Measurements from ENCODE around the gene MAP4K3.
"Not testable (repeated sequence)": the region's sequence is repeated elsewhere in the genome, so short reads cannot be mapped to it uniquely, and the experiment has no call there.

Gene MAP4K3

DNA sequence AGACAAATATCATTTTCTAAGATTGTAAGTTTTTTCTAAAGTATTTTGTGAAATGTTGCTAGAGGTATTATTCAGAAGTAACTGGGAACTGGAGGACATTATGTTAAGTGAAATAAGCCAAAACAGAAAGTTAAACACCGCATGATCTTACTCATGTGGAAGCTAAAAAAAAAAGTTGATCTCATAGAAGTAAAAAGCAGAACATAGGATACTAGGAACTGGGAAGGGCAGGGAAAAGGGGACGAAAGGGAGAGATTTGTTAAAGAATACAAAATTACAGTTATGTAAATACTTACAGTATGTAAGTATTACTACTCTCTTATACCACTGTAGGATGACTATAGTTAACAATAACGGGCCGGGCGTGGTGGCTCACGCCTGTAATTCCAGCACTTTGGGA lies 146.7 kb downstream of the MAP4K3 start:
- DNase-seq, result no peak

DNA sequence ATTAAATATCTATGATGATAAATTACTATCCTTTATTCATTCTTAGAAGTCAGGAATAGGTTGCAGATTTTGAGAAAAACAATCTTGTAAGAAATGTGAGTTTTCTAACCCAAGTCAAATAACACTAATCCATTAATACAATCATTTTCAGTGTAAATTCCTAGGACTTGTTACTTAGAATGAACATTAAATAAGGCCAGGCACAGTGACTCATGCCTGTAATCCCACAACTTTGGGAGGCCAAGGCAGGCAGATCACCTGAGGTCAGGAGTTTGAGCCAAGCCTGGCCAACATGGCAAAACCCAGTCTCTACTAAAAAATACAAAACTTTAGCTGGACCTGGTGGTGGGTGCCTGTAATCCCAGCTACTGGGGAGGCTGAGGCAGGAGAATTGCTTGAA lies 147.5 kb downstream of the MAP4K3 start:
- DNase-seq, result no peak

DNA sequence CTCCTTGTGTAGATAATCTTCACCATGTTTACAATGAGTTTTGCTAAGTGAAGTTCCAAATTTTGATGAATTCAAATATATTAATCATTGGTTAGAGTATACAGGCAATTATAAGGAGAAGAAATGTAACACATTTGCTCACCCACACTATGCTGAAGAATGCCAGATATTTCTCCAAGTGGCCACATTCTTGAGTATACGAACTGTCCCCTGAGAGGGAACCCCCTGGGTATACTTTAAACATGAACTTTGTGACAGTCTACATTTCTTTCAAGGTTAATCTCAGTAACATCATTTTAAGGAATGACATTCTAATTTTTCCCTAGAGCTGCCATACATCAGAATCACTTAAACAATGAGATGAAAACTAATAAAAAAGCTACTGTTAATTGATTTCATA lies 153.5 kb downstream of the MAP4K3 start:
- no peak for DNase-seq

DNA sequence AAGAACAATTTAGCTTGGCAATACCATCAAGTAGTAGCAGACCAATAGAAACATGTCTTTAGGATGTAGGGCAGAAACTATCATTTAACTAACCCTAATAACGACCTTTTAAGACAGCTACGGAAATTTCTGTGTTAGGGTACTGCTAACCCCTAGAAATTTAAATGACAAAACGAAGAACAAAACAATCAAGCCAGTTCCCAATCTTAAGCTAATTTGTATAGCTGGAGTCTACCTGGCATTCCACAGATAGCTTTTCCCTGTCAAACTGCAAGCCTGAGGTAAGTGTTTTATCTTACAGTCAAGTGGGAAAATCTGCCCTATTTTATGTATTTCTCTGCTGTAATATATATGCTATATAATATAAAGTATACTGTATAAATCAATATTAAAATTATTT lies 155.7 kb downstream of the MAP4K3 start:
- no peak for DNase-seq

DNA sequence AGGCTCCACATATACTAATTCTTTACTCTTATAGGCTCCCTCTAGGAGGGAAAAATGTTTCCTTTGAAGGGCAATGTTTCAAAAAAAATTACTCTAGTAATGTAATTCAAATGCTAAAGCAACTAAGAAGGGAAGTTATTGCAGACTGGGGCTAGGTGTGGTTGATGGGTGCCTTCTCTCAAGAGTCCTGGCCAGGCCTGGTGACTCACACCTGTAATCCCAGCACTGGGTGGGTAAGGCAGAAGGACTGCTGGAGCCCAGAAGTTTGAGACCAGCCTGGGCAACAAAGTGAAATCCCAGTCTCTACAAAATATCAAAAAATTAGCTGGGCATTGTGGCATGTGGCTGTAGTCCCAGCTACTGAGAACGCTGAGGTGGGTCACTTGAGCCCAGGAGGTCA lies 162.1 kb downstream of the MAP4K3 start:
- no peak for DNase-seq

DNA sequence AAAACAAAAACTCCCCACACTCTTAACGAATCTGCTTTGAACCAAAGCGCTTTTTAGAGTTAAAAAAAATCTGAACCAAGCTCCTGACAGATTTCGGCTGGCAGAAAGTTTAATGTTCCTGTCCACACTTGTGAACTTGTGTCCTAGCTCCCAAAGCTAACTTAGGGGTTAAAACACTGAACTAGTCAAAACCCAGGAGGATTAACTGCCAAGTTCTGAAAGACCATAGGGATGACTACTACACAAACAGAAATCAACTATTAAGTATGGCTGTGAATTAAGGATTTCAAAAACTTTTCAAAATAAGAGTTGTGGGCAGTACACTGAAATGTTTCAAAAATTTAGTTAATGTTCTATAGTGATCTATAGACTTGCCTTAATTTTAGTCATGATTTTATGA lies 167.1 kb downstream of the MAP4K3 start:
- DNase-seq, result no peak

DNA sequence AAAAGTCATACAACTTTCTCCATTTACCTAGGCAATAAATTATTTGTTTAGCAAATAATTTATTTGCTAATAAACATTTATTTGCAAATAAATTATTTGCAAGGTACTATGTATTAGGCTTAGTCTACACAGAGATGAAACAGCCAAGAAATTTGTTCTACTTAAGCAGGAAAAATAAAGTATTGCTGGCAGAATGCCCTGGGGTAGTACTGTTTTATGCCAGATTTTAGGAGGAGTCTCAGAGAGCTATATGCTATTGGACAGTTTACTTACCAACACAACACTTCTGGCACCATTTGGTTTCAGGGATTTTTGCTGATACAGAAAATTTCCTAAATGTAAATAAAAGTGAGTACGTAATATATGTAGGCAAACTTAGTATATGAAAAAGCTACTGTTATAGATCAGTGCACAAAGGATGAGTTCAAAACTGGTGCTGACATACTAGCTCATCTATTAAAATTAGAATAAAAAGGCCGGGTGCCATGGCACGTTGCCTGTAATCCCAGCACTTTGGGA lies 170.1 kb downstream of the MAP4K3 start:
- no peak for DNase-seq

DNA sequence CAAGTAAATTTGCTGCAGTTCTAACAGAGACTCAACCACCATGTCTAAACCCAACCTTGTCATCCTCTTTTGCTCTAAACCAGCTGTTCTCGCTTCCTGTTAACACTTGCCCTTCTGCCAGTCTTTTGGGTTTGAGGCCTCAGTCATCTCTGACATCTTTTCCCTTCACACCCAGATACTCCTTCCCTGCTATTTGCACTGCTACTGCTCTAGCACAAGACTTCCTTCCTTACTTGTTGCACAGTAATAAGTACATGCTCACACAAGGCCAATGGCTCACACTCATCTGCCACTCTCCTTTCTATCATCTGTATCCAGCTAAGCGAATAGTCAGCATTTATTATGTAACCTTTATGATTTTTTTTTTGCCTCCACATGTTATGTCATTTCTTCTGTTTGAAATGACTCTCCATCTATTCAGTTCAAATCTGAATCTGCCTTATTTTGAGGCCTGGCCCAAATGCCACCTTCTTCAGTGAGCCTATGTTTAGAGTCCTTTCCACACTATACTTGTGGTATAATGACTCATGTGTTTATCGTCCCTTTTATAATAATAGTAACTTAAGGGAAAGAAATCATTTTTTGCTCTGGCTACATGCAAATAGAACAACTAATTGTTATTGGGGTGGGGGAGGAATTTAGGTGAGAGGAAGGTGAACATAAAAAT lies 170.8 kb downstream of the MAP4K3 start:
- no peak for DNase-seq

DNA sequence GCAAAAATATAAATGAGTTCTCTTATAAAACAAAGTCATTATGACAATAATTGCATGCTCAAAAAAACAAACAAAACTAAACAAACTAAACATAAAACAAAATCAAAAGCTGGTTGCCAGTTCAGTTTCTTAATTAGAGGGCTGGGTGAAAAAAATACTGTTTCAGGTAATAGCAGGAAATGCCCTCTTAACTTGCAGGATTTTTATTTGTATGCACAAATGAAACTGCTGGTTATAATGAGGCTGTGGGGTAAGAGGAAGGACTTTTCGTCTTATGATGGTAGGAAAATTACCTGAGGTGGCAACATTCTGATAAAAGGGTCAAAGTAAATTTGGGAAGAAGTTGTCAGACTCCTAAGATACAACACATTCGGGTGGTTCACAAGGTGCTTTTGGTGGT lies 171.8 kb downstream of the MAP4K3 start:
- DNase-seq, result no peak

DNA sequence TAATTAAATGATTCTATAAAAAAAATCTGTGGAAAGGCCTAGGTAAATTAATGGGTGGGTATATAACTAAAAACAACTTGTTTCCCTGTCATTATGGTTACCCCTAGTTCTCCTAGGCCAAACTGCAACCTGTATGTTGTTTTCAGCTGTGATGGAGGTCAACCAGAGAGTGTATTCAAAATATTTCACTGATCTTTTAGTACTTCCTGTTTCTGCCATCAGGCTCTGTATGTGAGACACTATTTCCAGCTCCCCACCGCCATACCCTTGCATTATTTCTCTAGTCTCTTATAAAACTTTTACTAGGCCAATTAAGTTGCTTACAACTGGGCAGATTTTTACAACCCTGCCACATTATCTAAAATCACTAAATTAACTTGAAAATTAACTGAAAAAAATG lies 172.4 kb downstream of the MAP4K3 start:
- no peak for DNase-seq

DNA sequence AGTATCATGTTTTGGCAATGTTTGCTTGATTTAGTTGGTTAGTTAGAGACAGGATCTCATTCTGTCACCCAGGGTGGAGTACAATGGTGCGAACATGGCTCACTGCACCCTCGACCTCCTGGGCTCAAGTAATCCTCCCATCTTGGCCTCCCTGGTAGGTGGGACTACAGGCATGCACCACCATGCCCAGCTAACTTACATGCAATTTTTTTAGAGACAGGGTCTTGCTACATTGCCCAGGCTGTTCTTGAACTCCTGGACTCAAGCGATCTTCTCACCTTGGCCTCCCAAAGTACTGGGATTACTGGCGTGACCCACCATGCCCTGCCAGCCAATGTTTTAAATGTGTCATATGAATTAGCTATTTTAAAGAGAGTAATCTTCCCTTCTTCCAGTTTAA lies 177.0 kb downstream of the MAP4K3 start:
- DNase-seq, result no peak

DNA sequence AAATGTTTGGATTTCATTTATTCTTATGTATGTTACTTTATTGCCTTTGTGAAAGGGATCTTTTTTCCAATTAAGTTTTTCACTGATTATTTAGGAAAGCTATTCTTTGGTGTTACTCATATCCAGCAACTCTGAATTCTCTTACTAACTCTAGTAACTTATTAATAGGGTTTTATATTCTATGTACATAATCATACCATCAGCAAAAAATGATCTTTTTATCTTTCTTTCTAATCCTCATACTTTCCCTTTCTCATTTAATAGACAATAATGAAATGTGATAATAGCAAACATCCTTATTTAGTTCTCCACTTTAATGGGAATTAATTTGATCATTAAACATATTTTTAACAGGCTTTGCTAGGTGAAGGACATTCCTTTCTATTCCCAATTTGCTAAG lies 181.0 kb downstream of the MAP4K3 start:
- no peak for DNase-seq

DNA sequence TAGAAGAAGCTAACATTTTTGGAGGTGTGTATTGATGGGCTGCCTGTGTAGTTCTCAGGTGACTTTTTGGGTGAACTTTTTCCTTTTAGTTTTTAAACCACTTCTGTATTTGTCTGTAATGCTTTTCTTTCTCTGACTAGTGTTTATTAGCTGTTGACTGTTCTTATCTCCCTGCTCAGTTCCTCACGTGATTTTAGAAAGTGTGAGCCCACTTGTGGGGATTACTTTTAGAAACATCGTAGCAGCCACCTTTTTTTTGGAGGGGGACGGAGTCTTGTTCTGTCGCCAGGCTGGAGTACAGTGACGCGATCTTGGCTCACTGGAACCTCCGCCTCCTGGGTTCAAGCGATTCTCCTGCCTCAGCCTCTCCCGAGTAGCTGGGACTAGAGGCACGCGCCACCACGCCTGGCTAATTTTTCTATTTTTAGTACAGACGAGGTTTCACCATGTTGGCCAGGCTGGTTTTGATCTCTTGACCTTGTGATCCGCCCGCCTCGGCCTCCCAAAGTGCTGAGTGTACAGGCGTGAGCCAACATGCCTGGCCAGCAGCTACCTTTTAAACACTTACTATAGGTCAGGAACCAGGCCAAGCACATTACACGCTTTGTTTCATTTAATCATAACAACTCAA lies 184.1 kb downstream of the MAP4K3 start:
- DNase-seq, result no peak

DNA sequence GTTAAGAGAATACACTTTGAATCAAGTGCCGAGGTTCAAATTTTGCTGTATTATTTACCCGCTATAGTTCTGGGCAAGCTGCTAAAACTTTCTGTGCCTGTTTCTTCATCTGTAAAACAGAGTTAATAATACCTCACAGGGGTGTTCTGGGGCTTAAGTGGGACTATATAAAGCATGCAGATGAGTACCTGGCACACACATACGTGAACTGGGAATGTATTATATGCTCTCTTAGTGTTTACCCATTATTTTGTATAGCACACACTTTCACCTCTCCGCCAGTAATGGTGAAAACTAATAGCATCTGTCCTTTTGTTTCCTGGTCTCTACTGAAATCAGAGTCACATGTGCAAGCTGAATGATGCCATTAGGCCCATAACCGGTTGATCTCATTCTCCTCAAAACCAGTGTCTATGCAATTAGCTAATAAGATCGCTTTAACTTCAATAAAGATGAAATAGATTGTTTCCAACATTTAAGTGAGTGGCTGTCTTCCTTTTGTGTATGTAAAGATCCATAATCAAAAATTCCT lies 189.5 kb downstream of the MAP4K3 start:
- DNase-seq, result no peak

DNA sequence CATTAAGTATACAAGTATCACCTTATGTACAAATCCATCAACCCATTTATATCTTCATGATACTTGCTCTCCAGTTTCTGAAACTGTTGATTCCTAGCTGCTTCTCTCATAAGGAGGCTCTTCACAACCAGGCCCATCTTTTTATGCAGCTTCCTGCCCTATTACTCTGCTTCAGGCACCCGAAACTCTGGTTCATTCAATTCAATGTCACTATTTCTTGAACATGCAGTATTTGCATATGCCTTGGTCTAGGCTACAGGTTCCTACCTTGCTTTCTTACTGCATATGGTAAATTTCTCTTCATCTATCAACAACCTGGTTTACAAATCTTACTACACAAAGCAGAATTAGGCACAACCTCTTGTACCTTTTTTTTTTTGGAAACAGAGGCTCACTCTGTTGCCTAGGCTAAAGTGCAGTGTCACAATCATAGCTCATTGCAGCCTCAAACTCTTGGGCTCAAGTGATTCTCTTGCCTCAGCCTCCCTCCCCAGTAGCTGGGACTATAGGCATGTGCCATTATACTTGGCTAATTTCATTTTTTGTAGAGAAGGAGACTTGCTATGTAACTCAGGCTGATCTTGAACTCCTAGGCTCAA lies 190.6 kb downstream of the MAP4K3 start:
- no peak for DNase-seq

DNA sequence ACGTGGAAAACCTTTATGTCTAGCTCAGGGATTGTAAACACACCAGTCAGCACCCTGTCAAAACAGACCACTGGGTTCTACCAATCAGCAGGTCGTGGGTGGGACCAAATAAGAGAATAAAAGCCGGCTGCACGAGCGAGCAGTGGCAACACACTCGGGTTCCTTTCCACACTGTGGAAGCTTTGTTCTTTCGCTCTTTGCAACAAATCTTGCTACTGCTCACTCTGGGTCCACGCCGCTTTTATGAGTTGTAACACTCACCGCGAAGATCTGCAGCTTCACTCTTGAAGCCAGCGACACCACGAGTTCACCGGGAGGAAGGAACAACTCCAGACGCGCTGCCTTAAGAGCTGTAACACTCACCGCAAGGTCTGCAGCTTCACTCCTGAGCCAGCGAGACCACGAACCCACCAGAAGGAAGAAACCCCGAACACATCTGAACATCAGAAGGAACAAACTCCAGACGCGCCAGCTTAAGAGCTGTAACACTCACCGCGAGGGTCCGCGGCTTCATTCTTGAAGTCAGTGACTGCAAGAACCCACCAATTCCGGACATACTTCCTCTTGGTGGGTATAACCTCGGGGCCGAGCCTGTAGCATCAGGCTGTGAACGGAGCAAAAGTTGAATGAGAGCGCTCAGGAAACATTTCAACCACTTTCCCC lies 192.0 kb downstream of the MAP4K3 start:
- not testable (repeated sequence) for DNase-seq

DNA sequence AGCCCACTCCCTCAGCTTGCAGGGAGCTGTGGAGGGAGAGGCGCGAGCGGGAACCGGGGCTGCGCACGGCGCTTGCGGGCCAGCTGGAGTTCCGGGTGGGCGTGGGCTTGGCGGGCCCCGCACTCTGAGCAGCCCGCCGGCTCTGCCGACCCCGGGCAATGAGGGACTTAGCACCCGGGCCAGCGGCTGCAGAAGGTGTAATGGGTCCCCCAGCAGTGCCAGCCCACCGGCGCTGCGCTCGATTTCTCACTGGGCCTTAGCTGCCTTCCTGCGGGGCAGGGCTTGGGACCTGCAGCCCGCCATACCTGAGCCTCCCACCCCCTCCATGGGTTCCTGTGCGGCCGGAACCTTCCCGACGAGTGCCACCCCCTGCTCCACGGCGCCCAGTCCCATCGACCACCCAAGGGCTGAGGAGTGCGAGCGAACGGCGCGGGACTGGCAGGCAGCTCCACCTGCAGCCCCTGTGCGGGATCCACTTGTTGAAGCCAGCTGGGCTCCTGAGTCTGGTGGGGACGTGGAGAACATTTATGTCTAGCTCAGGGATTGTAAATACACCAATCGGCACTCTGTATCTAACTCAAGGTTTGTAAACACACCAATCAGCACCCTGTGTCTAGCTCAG lies 192.7 kb downstream of the MAP4K3 start:
- not testable (repeated sequence) for DNase-seq

DNA sequence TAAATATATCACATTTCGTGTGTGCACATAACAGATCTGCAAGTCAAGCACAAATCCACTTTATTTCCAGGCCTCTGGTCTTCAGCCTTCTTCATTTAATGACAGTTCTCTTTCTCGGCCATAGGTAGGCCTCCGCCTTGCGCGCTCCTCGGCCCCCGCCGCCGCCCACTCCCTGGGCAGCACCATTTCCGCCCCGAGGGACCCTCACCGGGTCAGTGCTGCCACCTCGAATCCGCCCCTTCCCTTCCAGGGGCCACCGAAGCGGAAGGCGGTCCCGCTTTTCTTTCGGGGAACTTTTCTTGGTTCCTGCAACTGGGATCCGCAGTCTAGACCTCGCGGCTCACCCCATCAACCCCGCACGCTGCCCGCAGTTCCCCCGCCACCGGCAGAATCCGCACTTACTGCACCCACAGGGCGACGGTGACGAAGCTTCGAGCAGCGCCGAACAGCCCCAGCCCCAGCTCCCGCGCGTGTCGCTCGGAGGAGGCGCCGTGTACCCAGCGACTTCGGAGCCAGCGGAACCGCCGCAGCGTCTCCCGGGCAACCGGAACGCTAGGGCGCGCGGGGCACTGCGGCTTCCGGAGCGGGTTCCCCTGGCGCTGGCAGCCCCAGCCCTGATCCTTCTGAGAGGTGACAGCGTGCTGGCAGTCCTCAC lies 193.5 kb downstream of the MAP4K3 start, which contains the start of gene CDKL4:
CDKL4 (minus strand) TSS at position 502 of the 655 bp plus-strand sequence.
- no peak for DNase-seq

DNA sequence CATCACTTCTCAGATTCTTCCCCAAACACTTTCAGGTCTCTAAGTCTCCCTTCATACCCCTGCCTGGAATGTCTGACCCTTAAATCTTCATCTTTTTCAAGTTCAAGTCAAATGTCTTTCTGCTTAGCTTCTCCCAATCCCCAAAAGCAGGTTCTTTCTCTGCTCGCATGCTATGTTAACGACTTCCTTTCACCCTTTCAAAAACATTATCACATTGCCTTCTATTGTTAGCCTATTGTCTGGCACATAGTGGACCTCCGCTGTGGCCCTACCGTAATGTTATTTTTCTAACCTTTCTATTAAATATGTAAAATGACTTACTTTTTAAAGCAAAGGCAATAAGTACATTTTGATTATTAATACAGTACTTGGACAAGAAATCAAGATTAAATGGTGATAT lies 195.5 kb downstream of the MAP4K3 start:
- DNase-seq, result no peak

DNA sequence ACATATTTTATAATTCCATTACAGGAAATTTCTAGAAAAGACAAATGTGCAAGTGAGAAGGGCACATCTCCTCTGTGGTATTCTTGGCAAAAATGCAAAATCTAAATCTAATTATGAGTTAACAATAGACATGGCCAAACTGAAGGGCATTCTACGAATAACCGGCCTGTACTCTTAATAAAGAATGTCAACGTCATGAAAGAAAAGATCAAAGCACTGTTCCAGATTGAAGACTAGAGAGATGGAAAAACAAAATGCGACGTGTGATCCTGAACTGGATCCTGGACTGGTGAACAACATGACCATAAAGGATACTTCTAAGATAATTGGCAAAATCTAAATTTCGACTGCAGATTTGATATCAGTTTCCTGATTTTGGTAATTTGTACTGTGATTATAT lies 196.3 kb downstream of the MAP4K3 start:
- no peak for DNase-seq

DNA sequence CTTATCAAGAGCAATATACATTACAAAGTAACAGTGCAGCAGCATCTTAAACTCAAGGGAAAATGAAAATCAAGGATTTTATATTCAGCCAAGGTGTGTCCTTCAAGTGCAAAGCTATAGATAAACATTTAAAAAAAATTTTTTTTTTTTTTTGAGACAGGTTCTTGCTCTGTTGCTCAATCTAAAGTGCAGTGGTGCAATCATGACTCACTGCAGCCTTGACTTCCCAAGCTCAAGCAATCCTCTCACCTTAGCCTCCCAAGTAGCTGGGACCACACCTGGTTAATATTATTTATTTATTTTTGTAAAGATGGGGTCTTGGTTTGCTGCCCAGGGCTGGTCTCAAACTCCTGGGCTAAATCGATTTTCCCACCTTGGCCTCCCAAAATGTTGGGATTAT lies 202.3 kb downstream of the MAP4K3 start:
- no peak for DNase-seq

DNA sequence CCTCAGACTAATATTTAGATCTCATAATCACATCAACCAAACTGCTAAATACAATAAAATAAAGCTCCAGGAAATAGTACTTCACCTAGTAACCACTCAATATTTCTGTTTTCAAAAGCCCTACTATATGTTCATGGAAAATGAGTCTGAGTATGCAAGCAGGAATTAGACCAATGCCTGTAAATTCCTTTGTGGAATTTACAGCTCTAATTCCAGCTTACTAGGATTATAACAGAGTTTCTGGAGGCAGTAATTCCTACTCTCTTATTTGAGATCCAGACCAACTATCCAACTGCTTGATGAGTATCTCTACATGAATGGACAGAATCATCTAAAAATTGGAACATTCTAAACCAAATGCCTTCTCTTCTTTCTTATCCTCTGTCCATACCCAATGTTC lies 204.9 kb downstream of the MAP4K3 start:
- DNase-seq, result no peak

All from GOT3 (cell line).